Stomach (tissue), 9 donors: ENCODE results near the gene C9orf78. TPM values are rescaled to one million over a fixed set of nuclear protein-coding genes. Genes with fewer than 3 reads are reported as not detected.

Experiments
- DNase-seq, 2 donors: peaks; one replicate each; pipeline versions ENCODE4 v3.0.0 to v3.0.0-alpha.2; 2013 to 2019
- H3K27ac ChIP-seq, 5 donors: fragments of 200-600 bp in 4 of 5; sonication (generic) in 4 of 5; one replicate each; pipeline ENCODE4 v1.5.1; 2013 to 2019; ENCODE audit warnings: mild to moderate bottlenecking in 1 of 5, moderate library complexity in 1 of 5
- H3K27me3 ChIP-seq, 3 donors: fragments of 200-600 bp; sonication (generic); one replicate each; pipeline ENCODE4 v1.5.1; 2017 to 2019; ENCODE audit warnings: mixed run types in 1 of 3
- H3K36me3 ChIP-seq, 4 donors: fragments of 200-600 bp; sonication (generic); 1 replicate in 3 of 4; 2 replicates in 1 of 4; pipeline ENCODE4 v1.5.1; 2016 to 2019
- H3K4me1 ChIP-seq, 4 donors: fragments of 200-600 bp; sonication (generic); one replicate each; pipeline ENCODE4 v1.5.1; 2016 to 2019
- H3K4me3 ChIP-seq, 4 donors: fragments of 200-600 bp; sonication (generic) in 3 of 4; one replicate each; pipeline ENCODE4 v1.5.1; 2016 to 2019; ENCODE audit warnings: mild to moderate bottlenecking in 1 of 4
- H3K9me3 ChIP-seq, 4 donors: fragments of 200-600 bp; sonication (generic); one replicate each; pipeline ENCODE4 v1.5.1; 2016 to 2019
- EP300 ChIP-seq: sonication (generic); formaldehyde crosslinking; IDR thresholded peaks from one replicate; pipeline ENCODE4 v1.6.1; 2017; ENCODE audit warnings: antibody characterized with exemption
- POLR2A ChIP-seq, 4 donors: fragments of 450-650 bp; IDR thresholded peaks; one replicate each; pipeline ENCODE4 v1.6.1; 2016; ENCODE audit warnings: antibody characterized with exemption in 4 of 4, control low read depth in 2 of 4, mild to moderate bottlenecking in 1 of 4, moderate library complexity in 1 of 4
- POLR2AphosphoS5 ChIP-seq, 3 donors: sonication (generic); formaldehyde crosslinking; IDR thresholded peaks; one replicate each; pipeline ENCODE4 v1.6.1; 2016; ENCODE audit warnings: antibody characterized with exemption in 3 of 3
- WGBS, 5 donors: extraction: QIAGEN DNeasy Blood & Tissue Kit in 3 of 5; methylation state at CpG; one replicate each; pipeline versions ENCODE4 v1.1.5 to v1.1.7; 2013 to 2018; 5-methylcytosine and 5-hydroxymethylcytosine counted together
- intact Hi-C: fragments of 100-400 bp; cut with DNase I; formaldehyde crosslinking; loops from one replicate; pipeline ENCODE4 v1.15.1; 2023; ENCODE audit warnings: low total_unique reads
- polyA plus RNA-seq, 3 donors: library from polyadenylated mRNA; stranded (reverse); fragments of 200-250 nt; gene quantifications; one replicate each; pipeline ENCODE4 v1.2.3, GENCODE V29; 2013
- total RNA-seq, 5 donors: library from RNA; depleted of rRNA; stranded (reverse); fragments of >200 nt; gene quantifications; one replicate each; pipeline versions ENCODE4 v1.1.0 to v1.2.3, GENCODE V29; 2014 to 2016
- TF ChIP-seq, protein P1 (sequence below), 7 experiments: fragments of 450-650 bp in 4 of 7; fragments of 200-600 bp in 3 of 7; sonication (generic) in 3 of 7; IDR thresholded peaks; one replicate each; pipeline ENCODE4 v1.5.1; 2016 to 2019; ENCODE audit warnings: antibody characterized with exemption in 7 of 7, control low read depth in 2 of 7, mild to moderate bottlenecking in 1 of 7
- donor health status: healthy with polysubstance abuse.
- donor health status: Bipolar disorder and iron deficiency.
- donor health status: healthy.

Gene C9orf78
- total and polyA plus RNA-seq, 8 donors = 18.7 to 67.5 (median 43.8) TPM

DNA sequence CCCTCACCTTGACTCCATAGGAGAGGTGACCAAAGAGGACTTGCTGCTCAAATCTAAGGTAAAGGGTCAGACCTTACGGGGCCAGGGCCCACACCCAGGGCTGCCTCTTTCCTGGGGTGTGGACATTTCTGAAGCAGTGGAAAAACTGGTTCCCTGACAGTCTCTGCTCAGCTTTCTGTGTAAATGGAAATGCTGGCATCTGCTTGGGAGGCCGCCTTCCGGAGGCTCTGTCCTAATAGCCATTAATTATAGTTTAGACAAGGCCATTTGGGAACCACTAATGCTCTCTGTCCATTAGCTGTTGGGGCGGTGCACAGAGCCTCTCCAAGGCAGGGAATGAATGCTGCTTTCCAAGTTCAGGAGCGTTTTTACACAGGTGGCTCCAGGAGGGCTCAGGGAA is 17.5 kb upstream of the C9orf78 start:
- H3K27me3 ChIP-seq = no peaks in the 10 kb centered on the region
- H3K36me3 ChIP-seq = peaks cover 53 to 79% (median 76%) of the 10 kb centered on the region in 4 donors
- WGBS, 5 donors = 60 to 82% (median 73%) methylated on average over 5 of the region's 5 CpGs
- H3K4me1 ChIP-seq = peaks cover 0 to 31% (median 3%) of the 10 kb centered on the region in 4 donors
- no peak overlapping the region for H3K4me3 ChIP-seq
- TF ChIP-seq, protein P1, sequence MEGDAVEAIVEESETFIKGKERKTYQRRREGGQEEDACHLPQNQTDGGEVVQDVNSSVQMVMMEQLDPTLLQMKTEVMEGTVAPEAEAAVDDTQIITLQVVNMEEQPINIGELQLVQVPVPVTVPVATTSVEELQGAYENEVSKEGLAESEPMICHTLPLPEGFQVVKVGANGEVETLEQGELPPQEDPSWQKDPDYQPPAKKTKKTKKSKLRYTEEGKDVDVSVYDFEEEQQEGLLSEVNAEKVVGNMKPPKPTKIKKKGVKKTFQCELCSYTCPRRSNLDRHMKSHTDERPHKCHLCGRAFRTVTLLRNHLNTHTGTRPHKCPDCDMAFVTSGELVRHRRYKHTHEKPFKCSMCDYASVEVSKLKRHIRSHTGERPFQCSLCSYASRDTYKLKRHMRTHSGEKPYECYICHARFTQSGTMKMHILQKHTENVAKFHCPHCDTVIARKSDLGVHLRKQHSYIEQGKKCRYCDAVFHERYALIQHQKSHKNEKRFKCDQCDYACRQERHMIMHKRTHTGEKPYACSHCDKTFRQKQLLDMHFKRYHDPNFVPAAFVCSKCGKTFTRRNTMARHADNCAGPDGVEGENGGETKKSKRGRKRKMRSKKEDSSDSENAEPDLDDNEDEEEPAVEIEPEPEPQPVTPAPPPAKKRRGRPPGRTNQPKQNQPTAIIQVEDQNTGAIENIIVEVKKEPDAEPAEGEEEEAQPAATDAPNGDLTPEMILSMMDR (IDR thresholded peaks at IDR 0.05) = no peak
- no peak for TF ChIP-seq POLR2A (IDR thresholded peaks at IDR 0.05)
- no peak for TF ChIP-seq POLR2AphosphoS5 (IDR thresholded peaks at IDR 0.05)
- TF ChIP-seq EP300 = no peak
- H3K27ac ChIP-seq = peak overlapping the region in 3 of 5 donors; percentile 39 to 52 (median 43)
- DNase-seq = peak in 1 of 2 donors; percentile 80
- intact Hi-C loops = no loop called here
- H3K9me3 ChIP-seq = no peaks in the 10 kb centered on the region

DNA sequence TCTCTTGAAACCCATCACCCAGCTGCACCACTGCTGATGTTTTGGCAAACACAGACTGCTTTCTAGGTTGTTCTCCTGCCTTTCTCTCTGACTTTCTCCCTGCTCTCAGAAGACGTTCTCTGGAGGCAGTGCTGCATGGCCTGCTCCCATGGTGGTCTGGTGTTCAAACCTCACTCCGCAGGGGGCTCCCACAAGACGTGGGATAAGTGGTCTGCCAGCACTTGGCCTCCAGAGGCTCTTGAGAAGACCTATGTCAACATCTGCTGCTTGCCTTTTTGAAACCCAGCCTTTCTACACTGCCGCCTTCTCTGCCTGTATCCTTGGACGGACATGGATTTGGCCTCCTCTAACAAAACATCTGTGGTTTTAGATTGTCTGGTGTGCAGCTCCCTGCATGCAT is 16.7 kb upstream of the C9orf78 start:
- Histone ChIP-seq H3K4me1 (peaks cover 0 to 39% (median 4%) of the 10 kb centered on the region in 4 donors), H3K27ac (peak overlapping the region in 2 of 5 donors; percentile 43 to 52), H3K27me3 (no peaks in the 10 kb centered on the region), H3K36me3 (peaks cover 50 to 71% (median 69%) of the 10 kb centered on the region in 4 donors), H3K9me3 (no peaks in the 10 kb centered on the region), H3K4me3 (no peak overlapping the region)
- TF ChIP-seq EP300 (no peak), POLR2AphosphoS5 (IDR thresholded peaks at IDR 0.05) (no peak), POLR2A (IDR thresholded peaks at IDR 0.05) (no peak)
- TF ChIP-seq, protein P1 (IDR thresholded peaks at IDR 0.05) = no peak
- intact Hi-C loops = no loop called here
- DNase-seq = no peak
- WGBS, 5 donors = 65 to 90% (median 66%) methylated on average over 5 of the region's 5 CpGs

DNA sequence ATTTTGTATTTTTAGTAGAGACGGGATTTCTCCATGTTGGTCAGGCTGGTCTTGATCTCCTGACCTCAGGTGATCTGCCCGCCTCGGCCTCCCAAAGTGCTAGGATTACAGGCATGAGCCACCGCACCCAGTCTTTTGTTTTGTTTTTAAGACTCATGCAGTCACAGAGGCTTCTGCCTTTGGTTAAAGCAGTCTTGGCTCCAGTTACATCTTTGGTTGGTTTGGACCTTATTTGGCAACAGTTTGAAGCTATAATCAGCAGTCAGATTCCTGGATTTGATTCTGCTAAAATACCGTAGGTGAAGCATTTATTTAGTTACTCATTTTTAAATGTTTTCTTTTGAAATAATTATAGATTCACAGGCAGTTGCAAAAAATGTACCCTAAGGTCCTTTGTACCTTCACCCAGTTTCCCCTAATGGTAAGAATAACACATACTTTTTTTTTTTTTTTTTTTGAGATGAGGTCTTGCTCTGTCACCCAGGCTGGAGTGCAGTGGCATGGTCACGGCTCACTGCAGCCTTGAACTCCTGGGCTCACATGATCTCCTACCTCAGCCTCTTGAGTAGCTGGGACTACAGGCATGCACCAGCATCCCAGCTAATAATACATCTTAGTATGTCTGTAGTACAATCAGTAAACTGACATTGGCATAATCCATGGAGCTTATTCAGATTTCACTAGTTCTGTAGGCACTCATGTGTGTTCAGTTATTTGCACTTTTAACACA is 15.9 kb upstream of the C9orf78 start:
- intact Hi-C loops = no loop called here
- Histone ChIP-seq H3K9me3 (no peaks in the 10 kb centered on the region), H3K36me3 (peaks cover 43 to 63% (median 60%) of the 10 kb centered on the region in 4 donors), H3K27me3 (no peaks in the 10 kb centered on the region), H3K4me1 (peaks cover 0 to 41% (median 4%) of the 10 kb centered on the region in 4 donors), H3K27ac (peak overlapping the region in 3 of 5 donors; percentile 47 to 71 (median 66)), H3K4me3 (no peak overlapping the region)
- TF ChIP-seq, protein P1 (IDR thresholded peaks at IDR 0.05) = no peak
- TF ChIP-seq EP300 (no peak), POLR2AphosphoS5 (IDR thresholded peaks at IDR 0.05) (no peak), POLR2A (IDR thresholded peaks at IDR 0.05) (no peak)
- 70 to 84% (median 80%) methylated on average over 6 of the region's 6 CpGs for WGBS, 5 donors
- DNase-seq = no peak

DNA sequence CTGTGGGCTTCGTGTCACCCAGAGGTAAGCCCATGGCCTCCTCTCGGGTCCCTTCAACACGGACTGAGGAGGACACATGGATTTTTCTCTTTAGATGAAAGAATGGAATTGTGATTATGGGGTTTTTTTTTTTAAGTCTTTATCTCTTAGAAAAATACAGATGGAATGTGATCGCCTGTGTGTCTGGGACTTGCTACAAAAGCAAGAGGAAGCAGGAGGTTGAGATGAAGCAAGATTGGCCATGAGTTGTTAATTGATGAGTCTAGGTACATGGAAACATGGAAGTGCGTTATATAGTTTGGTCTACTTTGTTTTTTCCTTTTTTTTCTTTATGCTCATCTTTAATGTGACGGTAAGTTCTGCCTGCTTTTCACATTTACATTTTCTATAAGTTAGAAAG is 14.8 kb upstream of the C9orf78 start:
- TF ChIP-seq EP300 = no peak
- TF ChIP-seq POLR2AphosphoS5 (IDR thresholded peaks at IDR 0.05) = no peak
- no peak for TF ChIP-seq POLR2A (IDR thresholded peaks at IDR 0.05)
- TF ChIP-seq, protein P1 (IDR thresholded peaks at IDR 0.05) = no peak
- 82 to 89% (median 87%) methylated on average over 6 of the region's 6 CpGs for WGBS, 5 donors
- intact Hi-C loops = no loop called here

More for the DNA sequence above, 14.8 kb upstream of the C9orf78 start:
- Histone ChIP-seq H3K27ac (peak overlapping the region in 2 of 5 donors; percentile 66 to 71), H3K4me1 (peaks cover 0 to 50% (median 4%) of the 10 kb centered on the region in 4 donors), H3K9me3 (no peaks in the 10 kb centered on the region), H3K4me3 (no peak overlapping the region), H3K27me3 (no peaks in the 10 kb centered on the region), H3K36me3 (peaks cover 42 to 54% (median 52%) of the 10 kb centered on the region in 4 donors)
- DNase-seq = no peak
